Measurements from ENCODE around the gene LDLRAD4.

Gene LDLRAD4

GRCh38 chr18:13612196-13612997 lies 393.8 kb downstream of the LDLRAD4 start:
- DNase-seq: no peak

- no peak for DNase-seq
These were observed 394.5 kb downstream of the LDLRAD4 start for GRCh38 chr18:13613099-13613498.

- no peak for DNase-seq
These were observed 395.3 kb downstream of the LDLRAD4 start for GRCh38 chr18:13613591-13614501.

GRCh38 chr18:13614641-13615288 lies 396.2 kb downstream of the LDLRAD4 start:
- DNase-seq: no peak

GRCh38 chr18:13615432-13615861 lies 396.9 kb downstream of the LDLRAD4 start:
- no peak for DNase-seq

GRCh38 chr18:13616041-13616440 lies 397.5 kb downstream of the LDLRAD4 start:
- DNase-seq: no peak

GRCh38 chr18:13616525-13617035 lies 398.0 kb downstream of the LDLRAD4 start:
- DNase-seq: no peak

GRCh38 chr18:13617826-13618515 lies 399.4 kb downstream of the LDLRAD4 start:
- DNase-seq: no peak

GRCh38 chr18:13618760-13619438 lies 400.3 kb downstream of the LDLRAD4 start:
- DNase-seq: no peak

GRCh38 chr18:13619505-13620205 lies 401.1 kb downstream of the LDLRAD4 start:
- DNase-seq: no peak

- DNase-seq: no peak
These were observed 401.7 kb downstream of the LDLRAD4 start for GRCh38 chr18:13620206-13620672.

GRCh38 chr18:13620818-13621445 lies 402.4 kb downstream of the LDLRAD4 start:
- no peak for DNase-seq

- no peak for DNase-seq
These were observed 402.9 kb downstream of the LDLRAD4 start for GRCh38 chr18:13621446-13621849.

- no peak for DNase-seq
These were observed 403.5 kb downstream of the LDLRAD4 start for GRCh38 chr18:13621886-13622619.

- DNase-seq: no peak
These were observed 404.2 kb downstream of the LDLRAD4 start for GRCh38 chr18:13622751-13623150.

- no peak for DNase-seq
These were observed 404.8 kb downstream of the LDLRAD4 start for GRCh38 chr18:13623348-13623747.

- no peak for DNase-seq
These were observed 405.3 kb downstream of the LDLRAD4 start for GRCh38 chr18:13623871-13624270.

- DNase-seq: no peak
These were observed 406.1 kb downstream of the LDLRAD4 start for GRCh38 chr18:13624563-13625237.

GRCh38 chr18:13625355-13625754 lies 406.8 kb downstream of the LDLRAD4 start:
- no peak for DNase-seq
